Iris pigment epithelial cell (primary cell): ENCODE measurements around the gene DDX55.
"Not testable (repeated sequence)": the region's sequence is repeated elsewhere in the genome, so short reads cannot be mapped to it uniquely, and the experiment has no call there.

ENCODE experiments used
- DNase-seq: peaks from one replicate; pipeline ENCODE4 v3.0.0-alpha.2; 2011; ENCODE audit warnings: low read depth

Gene DDX55, protein sequence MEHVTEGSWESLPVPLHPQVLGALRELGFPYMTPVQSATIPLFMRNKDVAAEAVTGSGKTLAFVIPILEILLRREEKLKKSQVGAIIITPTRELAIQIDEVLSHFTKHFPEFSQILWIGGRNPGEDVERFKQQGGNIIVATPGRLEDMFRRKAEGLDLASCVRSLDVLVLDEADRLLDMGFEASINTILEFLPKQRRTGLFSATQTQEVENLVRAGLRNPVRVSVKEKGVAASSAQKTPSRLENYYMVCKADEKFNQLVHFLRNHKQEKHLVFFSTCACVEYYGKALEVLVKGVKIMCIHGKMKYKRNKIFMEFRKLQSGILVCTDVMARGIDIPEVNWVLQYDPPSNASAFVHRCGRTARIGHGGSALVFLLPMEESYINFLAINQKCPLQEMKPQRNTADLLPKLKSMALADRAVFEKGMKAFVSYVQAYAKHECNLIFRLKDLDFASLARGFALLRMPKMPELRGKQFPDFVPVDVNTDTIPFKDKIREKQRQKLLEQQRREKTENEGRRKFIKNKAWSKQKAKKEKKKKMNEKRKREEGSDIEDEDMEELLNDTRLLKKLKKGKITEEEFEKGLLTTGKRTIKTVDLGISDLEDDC

GRCh38 chr12:123601602-123602489 is at the start of gene DDX55:
Gene DDX55, plus strand, starts transcription at chr12:123602099. Its CDS starts 50 bp downstream, at chr12:123602149.
- peak; percentile 86 for DNase-seq

GRCh38 chr12:123554136-123554535 is 47.8 kb upstream of the DDX55 start:
- not testable (repeated sequence) for DNase-seq

GRCh38 chr12:123554843-123555242 is 47.1 kb upstream of the DDX55 start:
- not testable (repeated sequence) for DNase-seq

GRCh38 chr12:123558487-123558886 is 43.4 kb upstream of the DDX55 start:
- DNase-seq = not testable (repeated sequence)

DNA sequence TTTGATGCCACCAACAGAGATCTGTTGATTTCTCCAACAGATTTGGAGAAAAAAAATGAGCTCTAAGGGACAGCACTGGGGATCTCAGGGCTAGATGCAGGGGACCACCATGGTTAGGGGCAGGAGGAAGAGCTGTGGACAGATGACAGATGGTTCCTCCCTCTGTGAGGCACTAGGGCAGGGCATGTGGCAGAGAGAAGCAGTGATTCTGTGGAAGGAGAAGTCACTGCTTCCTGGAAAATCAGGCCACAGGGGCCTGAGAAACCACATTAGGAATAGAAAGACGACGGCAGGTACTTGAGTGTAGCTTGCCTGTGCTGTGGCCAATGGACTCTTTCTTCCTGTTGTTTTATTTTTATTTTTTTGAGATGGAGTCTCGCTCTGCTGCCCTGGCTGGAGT is 42.4 kb upstream of the DDX55 start:
- DNase-seq = no peak

- DNase-seq = peak; percentile 83
Observed at GRCh38 chr12:123571343-123571813, 30.5 kb upstream of the DDX55 start.

GRCh38 chr12:123572391-123572790 is 29.5 kb upstream of the DDX55 start:
- DNase-seq = no peak

DNA sequence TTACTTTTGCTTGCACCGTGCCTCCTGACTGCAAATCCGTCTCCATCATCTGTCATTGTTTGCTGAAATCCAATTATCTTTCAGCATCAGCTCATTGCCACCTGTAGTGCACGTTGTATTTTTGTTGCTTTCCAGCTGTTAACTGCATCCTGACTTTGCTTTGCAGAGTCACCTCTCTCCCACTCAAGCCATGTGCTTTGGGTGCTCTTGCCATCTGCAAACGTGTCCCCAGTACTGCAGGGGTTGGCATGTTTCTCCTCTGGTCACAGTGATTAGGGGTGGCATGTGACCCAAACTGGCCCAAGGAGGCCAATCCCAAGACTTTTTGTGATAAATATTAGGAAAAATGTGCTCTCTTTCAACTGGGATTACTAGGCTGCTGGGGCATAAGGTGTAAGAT is 28.0 kb upstream of the DDX55 start:
- no peak for DNase-seq

- DNase-seq = peak; percentile 12
Observed at GRCh38 chr12:123576611-123577010, 25.3 kb upstream of the DDX55 start.

DNA sequence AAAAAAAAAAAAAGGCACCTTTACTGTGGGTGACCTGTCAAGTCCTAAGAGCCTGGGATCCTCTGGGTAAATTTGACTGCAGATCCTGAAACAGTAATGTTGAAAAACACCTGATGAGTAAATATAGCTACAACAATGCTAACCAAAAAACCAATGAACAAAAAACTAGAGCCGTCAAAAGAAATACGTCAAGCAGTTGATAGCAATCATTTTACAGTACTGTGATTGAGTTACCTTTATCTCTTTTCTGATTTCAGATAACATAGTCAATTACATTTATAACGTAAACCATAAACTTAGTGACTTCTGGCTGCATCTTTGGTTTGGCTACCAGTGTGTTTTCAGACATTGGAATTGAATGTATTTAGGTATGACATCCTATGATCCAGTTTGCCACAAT is 23.7 kb upstream of the DDX55 start:
- no peak for DNase-seq

- not testable (repeated sequence) for DNase-seq
Observed at GRCh38 chr12:123578829-123579228, 23.1 kb upstream of the DDX55 start.

GRCh38 chr12:123580772-123581171 is 21.1 kb upstream of the DDX55 start:
- DNase-seq = peak; percentile 45

GRCh38 chr12:123591702-123592481 is 10.0 kb upstream of the DDX55 start:
- DNase-seq = peak; percentile 85

DNA sequence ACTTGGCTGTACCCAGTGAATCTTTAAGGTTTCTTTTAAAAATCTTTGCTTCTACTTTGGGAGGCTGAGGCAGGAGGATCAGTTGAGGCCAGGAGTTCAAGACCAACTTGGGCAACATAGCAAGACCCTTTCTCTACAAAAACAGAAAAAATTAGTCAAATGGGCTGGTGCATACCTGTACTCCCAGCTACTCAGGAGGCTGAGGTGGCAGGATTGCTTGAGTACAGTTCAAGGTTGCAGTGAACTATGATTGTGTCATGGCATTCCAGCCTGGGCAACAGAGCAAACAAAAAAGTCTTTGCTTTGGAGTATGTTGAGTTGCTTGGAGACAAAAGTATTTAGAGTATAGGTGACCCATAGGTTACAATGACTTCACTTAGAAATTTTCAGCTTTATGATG is 6.2 kb upstream of the DDX55 start:
- peak; percentile 21 for DNase-seq

- DNase-seq = no peak
Observed at GRCh38 chr12:123597100-123597499, 4.8 kb upstream of the DDX55 start.

DNA sequence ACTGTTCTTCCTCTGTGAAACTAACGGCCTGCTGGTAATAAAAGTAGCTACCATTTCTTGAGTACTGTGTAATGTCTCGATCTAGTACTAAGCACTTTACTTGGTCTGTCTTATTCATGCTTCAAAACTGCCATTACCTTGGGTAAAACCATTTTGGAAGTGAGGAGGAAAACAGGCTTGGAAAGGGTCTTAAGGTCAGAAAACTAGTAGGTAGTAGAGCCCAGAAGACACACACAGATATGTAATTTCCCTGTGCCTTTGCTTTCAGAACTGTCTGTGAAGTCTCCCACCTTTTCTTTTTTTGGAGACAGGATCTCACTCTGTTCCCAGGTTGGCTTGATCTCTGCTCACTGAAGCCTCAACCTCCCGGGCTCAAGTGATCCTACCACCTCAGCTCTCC is 3.4 kb upstream of the DDX55 start:
- no peak for DNase-seq

- DNase-seq = no peak
Observed at GRCh38 chr12:123599310-123599709, 2.6 kb upstream of the DDX55 start.

DNA sequence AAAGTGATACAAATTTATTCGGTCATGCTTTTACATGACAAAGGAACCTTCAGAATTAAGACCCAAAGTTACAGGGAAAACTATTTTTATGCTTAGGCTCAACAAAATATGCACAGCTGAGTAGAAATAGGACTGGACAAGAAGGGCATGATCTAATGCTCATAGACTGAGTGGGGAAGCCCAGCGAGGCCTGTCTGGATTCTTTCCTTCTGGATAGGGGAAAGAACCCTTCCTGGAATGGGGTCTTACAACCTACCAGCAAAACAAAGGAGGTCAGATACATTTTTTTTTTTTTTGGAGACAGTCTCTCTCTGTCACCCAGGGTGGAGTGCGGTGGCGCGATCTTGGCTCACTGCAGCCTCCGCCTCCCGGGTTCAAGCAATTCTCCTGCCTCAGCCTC is 2.2 kb upstream of the DDX55 start:
- DNase-seq = no peak

DNA sequence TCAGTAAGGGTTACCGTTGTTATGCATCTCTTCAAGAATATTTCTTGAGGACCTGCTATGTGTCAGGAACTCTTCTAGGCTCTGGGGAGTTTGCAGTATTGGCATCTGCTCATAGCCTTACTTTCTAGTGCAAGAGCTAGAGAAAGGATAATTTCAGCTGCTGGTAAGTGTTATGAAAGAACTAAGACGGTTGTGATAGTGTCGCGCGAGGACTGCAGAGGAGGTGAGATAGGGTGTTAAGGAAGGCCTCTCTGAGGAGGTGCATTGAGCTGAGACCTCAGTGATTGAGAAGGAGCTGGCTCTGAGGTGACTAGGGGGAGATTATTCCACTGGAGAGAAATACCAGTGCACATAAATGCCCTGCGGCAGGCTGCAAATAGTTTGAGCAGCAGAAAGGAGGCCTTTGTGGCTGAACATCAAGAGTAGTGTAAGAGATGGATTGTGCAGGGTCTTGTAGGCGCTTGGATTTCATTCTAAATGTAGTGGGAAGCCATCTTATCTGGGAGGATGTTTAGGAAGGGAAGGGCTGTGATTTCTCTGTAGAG is 824 bp downstream of the DDX55 start:
- DNase-seq = peak; percentile 52

- DNase-seq = not testable (repeated sequence)
Observed at GRCh38 chr12:123603495-123603894, 1.6 kb downstream of the DDX55 start.

GRCh38 chr12:123607756-123608155 is 5.9 kb downstream of the DDX55 start:
- DNase-seq = no peak
